ENCODE measurements around the gene TMEM190.

- TF ChIP-seq CTCF (IDR thresholded peaks at IDR 0.05) (no peak), POLR2A (IDR thresholded peaks at IDR 0.05) (no peak)
These were observed 918 bp downstream of the TMEM190 start for GRCh38 chr19:55377356-55378131.
